H1 (cell line): ENCODE measurements around the gene F2RL2. TPM values are rescaled to one million over a fixed set of nuclear protein-coding genes. Genes with fewer than 3 reads are reported as not detected.
"Not testable (repeated sequence)": the region's sequence is repeated elsewhere in the genome, so short reads cannot be mapped to it uniquely, and the experiment has no call there.

Experiments used
- CTCF ChIA-PET: fragments of 300-600 bp; sonication (Branson Sonifier 250); formaldehyde crosslinking; loops from one replicate; lab custom pipeline; 2021; ENCODE audit not compliant: partially characterized antibody; lab: Charles Lee
- POLR2A ChIA-PET: fragments of 300-600 bp; sonication (Branson Sonifier 250); formaldehyde crosslinking; loops from one replicate; lab custom pipeline; 2021; ENCODE audit warnings: inconsistent platforms; ENCODE audit not compliant: partially characterized antibody; lab: Charles Lee
- DNase-seq, 2 experiments: peaks; one replicate each; pipeline versions ENCODE4 v3.0.0 to v3.0.0-alpha.2; 2010 to 2022; ENCODE audit warnings: low spot score in 2 of 2, low read depth in 1 of 2, mixed read lengths in 1 of 2
- FAIRE-seq: peaks from 2 replicates; lab custom pipeline; 2011; peaks lifted over from hg19 to GRCh38; lab: Jason Lieb, UNC
- H2AFZ ChIP-seq: 2 replicates; pipeline ENCODE4 v1.8.1; 2012; ENCODE audit warnings: low read length, inconsistent platforms
- H2AK5ac ChIP-seq: 2 replicates; pipeline ENCODE4 v1.6.1; 2013; ENCODE audit warnings: low read depth, low read length
- H2BK120ac ChIP-seq: replicated peaks from 2 replicates; pipeline ENCODE3; 2013; ENCODE audit warnings: low read depth, low read length, inconsistent platforms
- H2BK12ac ChIP-seq: 2 replicates; pipeline ENCODE4 v1.6.1; 2013; ENCODE audit warnings: low read depth, low read length
- H2BK15ac ChIP-seq: 2 replicates; pipeline ENCODE4 v1.6.1; 2013; ENCODE audit warnings: low read length
- H2BK20ac ChIP-seq: 2 replicates; pipeline ENCODE4 v1.6.1; 2013; ENCODE audit warnings: low read length
- H2BK5ac ChIP-seq: 2 replicates; pipeline ENCODE4 v1.6.1; 2013; ENCODE audit warnings: low read depth, low read length
- H3K14ac ChIP-seq: 2 replicates; pipeline ENCODE4 v1.6.1; 2013; ENCODE audit warnings: inconsistent platforms; ENCODE audit not compliant: insufficient read length
- H3K18ac ChIP-seq: 2 replicates; pipeline ENCODE4 v1.6.1; 2013; ENCODE audit warnings: low read length; ENCODE audit errors: extremely low read depth
- H3K23ac ChIP-seq: 2 replicates; pipeline ENCODE4 v1.6.1; 2013; ENCODE audit warnings: inconsistent platforms; ENCODE audit not compliant: insufficient read length
- H3K23me2 ChIP-seq: 2 replicates; pipeline ENCODE4 v1.6.1; 2013; ENCODE audit warnings: low read depth, low read length
- H3K27ac ChIP-seq: 2 replicates; pipeline ENCODE4 v1.6.1; 2011; ENCODE audit warnings: low read depth, low read length, inconsistent platforms
- H3K27me3 ChIP-seq, 4 experiments: replicated peaks in 1 of 4; 1 replicate in 1 of 4; 2 replicates in 3 of 4; pipeline versions ENCODE4 v1.6.1 to v1.8.1; 2011 to 2013; ENCODE audit warnings: low read length in 3 of 4, mild to moderate bottlenecking in 3 of 4, inconsistent platforms in 2 of 4, mixed read lengths in 2 of 4, moderate library complexity in 1 of 4; ENCODE audit not compliant: control insufficient read depth in 3 of 4, insufficient read depth in 3 of 4; ENCODE audit errors: extremely low read depth in 1 of 4
- H3K36me3 ChIP-seq, 4 experiments: 2 replicates each; pipeline versions ENCODE4 v1.6.1 to v1.8.1; 2011 to 2013; ENCODE audit warnings: mild to moderate bottlenecking in 4 of 4, low read length in 3 of 4, moderate library complexity in 2 of 4, control low read depth in 1 of 4, inconsistent platforms in 1 of 4; ENCODE audit not compliant: insufficient read depth in 4 of 4, control insufficient read depth in 2 of 4
- H3K4ac ChIP-seq: replicated peaks from 2 replicates; pipeline ENCODE3; 2013; ENCODE audit warnings: low read length, low read depth, mixed read lengths, inconsistent platforms; ENCODE audit not compliant: insufficient read length
- H3K4me1 ChIP-seq, 4 experiments: replicated peaks in 1 of 4; 1 replicate in 1 of 4; 2 replicates in 3 of 4; pipeline versions ENCODE4 v1.6.1 to v1.8.1; 2011 to 2013; ENCODE audit warnings: low read length in 3 of 4, inconsistent platforms in 2 of 4, mixed read lengths in 1 of 4; ENCODE audit not compliant: insufficient read depth in 4 of 4, control insufficient read depth in 3 of 4
- H3K4me2 ChIP-seq, 2 experiments: 2 replicates each; pipeline versions ENCODE4 v1.6.1 to v1.8.1; 2011 to 2013; ENCODE audit warnings: low read depth in 2 of 2, low read length in 2 of 2, control low read depth in 1 of 2, inconsistent platforms in 1 of 2, mild to moderate bottlenecking in 1 of 2; ENCODE audit not compliant: insufficient read depth in 1 of 2
- H3K4me3 ChIP-seq, 4 experiments: fragments of 200-600, 300-600 bp in 1 of 4; sonication (generic), shearing (Covaris generic), sonication (Bioruptor Twin) in 1 of 4; 2 replicates each; pipeline versions ENCODE4 v1.5.1 to v1.8.1; 2011 to 2016; ENCODE audit warnings: low read length in 4 of 4, low read depth in 3 of 4, control low read depth in 2 of 4, inconsistent platforms in 2 of 4, mild to moderate bottlenecking in 2 of 4, mixed read lengths in 1 of 4, moderate library complexity in 1 of 4; ENCODE audit not compliant: insufficient read depth in 2 of 4; ENCODE audit errors: extremely low read depth in 1 of 4
- H3K56ac ChIP-seq: replicated peaks from 2 replicates; pipeline ENCODE3; 2013; ENCODE audit warnings: low read depth, mild to moderate bottlenecking, mixed read lengths, low read length, inconsistent platforms; ENCODE audit not compliant: insufficient read length
- H3K79me1 ChIP-seq: 2 replicates; pipeline ENCODE4 v1.6.1; 2013; ENCODE audit warnings: low read depth, low read length, control low read depth
- H3K79me2 ChIP-seq, 2 experiments: 2 replicates each; pipeline versions ENCODE4 v1.6.1 to v1.8.1; 2012 to 2013; ENCODE audit warnings: low read length in 2 of 2, mild to moderate bottlenecking in 2 of 2, inconsistent platforms in 1 of 2; ENCODE audit not compliant: insufficient read depth in 2 of 2, control insufficient read depth in 1 of 2
- H3K9ac ChIP-seq, 4 experiments: replicated peaks in 1 of 4; 1 replicate in 1 of 4; 2 replicates in 3 of 4; pipeline versions ENCODE4 v1.6.1 to v1.8.1; 2011 to 2013; ENCODE audit warnings: low read depth in 3 of 4, low read length in 3 of 4, control low read depth in 2 of 4, mild to moderate bottlenecking in 2 of 4, moderate library complexity in 2 of 4, inconsistent platforms in 1 of 4; ENCODE audit errors: extremely low read depth in 1 of 4
- H3K9me3 ChIP-seq, 2 experiments: 2 replicates each; pipeline versions ENCODE4 v1.6.1 to v1.8.1; 2012 to 2013; ENCODE audit warnings: mild to moderate bottlenecking in 2 of 2, moderate library complexity in 2 of 2, control low read depth in 1 of 2, inconsistent platforms in 1 of 2, low read depth in 1 of 2, low read length in 1 of 2, mixed read lengths in 1 of 2; ENCODE audit not compliant: insufficient read depth in 2 of 2
- H4K20me1 ChIP-seq, 2 experiments: replicated peaks in 1 of 2; 2 replicates each; pipeline versions ENCODE3 to v1.8.1; 2011 to 2013; ENCODE audit warnings: inconsistent platforms in 2 of 2, low read length in 2 of 2, mild to moderate bottlenecking in 1 of 2; ENCODE audit not compliant: insufficient read depth in 2 of 2, control insufficient read depth in 1 of 2
- H4K5ac ChIP-seq: 2 replicates; pipeline ENCODE4 v1.6.1; 2013; ENCODE audit warnings: low read length, low read depth, mixed read lengths, inconsistent platforms; ENCODE audit not compliant: insufficient read length
- H4K8ac ChIP-seq: 2 replicates; pipeline ENCODE4 v1.8.0; 2013; ENCODE audit warnings: mild to moderate bottlenecking, moderate library complexity, low read length, inconsistent platforms; ENCODE audit not compliant: insufficient read depth; ENCODE audit errors: extremely low read depth
- H4K91ac ChIP-seq: replicated peaks from 2 replicates; pipeline ENCODE3; 2013; ENCODE audit warnings: low read length, mixed read lengths, inconsistent platforms; ENCODE audit not compliant: insufficient read length
- WGBS, 2 experiments: shearing (Covaris generic) in 1 of 2; methylation state at CpG; one replicate each; pipeline versions ENCODE4 v1.1.6 to v1.1.7; 2013 to 2015; ENCODE audit warnings: low lambda C conversion rate in 2 of 2, mixed read lengths in 2 of 2, inconsistent platforms in 1 of 2, low coverage in 1 of 2, missing lambda C conversion rate in 1 of 2; ENCODE audit not compliant: insufficient replicate concordance in 2 of 2, insufficient coverage in 1 of 2, insufficient read length in 1 of 2; ENCODE audit errors: extremely low coverage in 1 of 2, missing lambda C conversion rate in 1 of 2; 5-methylcytosine and 5-hydroxymethylcytosine counted together
- polyA plus RNA-seq, 7 experiments: library from polyadenylated mRNA; depleted of rRNA in 3 of 7; stranded (reverse) in 5 of 7; unstranded in 2 of 7; fragments of >200 nt in 5 of 7; fragments of 200-250 nt in 2 of 7; gene quantifications; 1 replicate in 5 of 7; 2 replicates in 1 of 7; 4 replicates in 1 of 7; pipeline versions ENCODE4 v1.2.1 to v1.2.3, GENCODE V29; 2011 to 2013; ENCODE audit warnings: missing spikeins in 2 of 7, mixed read lengths in 2 of 7
- total RNA-seq: library from RNA; stranded (reverse); fragmentation: NEBNext Ultra II Directional; extraction: Animal tissue kit (Norgen Biotek cat#: 25700); gene quantifications from 2 replicates; pipeline ENCODE4 v1.2.1, GENCODE V29; 2021

F2RL2 gene
- total and polyA plus RNA-seq, 2 of the 8 experiments (the other 6 are each of a cell fraction or from before 2014, with no cell fraction given): 0.03 to 0.07 TPM

GRCh38 chr5:76603991-76604390 is 19.2 kb downstream of the F2RL2 start:
- H3K9me3 ChIP-seq, H2AFZ ChIP-seq, FAIRE-seq, H2BK15ac ChIP-seq, H3K27me3 ChIP-seq, POLR2A ChIA-PET, H3K56ac ChIP-seq, H3K4me3 ChIP-seq, H3K14ac ChIP-seq, H3K23me2 ChIP-seq, H3K4me2 ChIP-seq, H3K18ac ChIP-seq, H3K4ac ChIP-seq, DNase-seq, H2BK12ac ChIP-seq, H3K79me1 ChIP-seq, H3K36me3 ChIP-seq, H2BK20ac ChIP-seq, H2BK120ac ChIP-seq, H3K27ac ChIP-seq, H2AK5ac ChIP-seq, H4K5ac ChIP-seq, H3K23ac ChIP-seq, H3K9ac ChIP-seq, H4K8ac ChIP-seq, H3K4me1 ChIP-seq, H3K79me2 ChIP-seq, H4K91ac ChIP-seq, H2BK5ac ChIP-seq, H4K20me1 ChIP-seq: not testable (repeated sequence)
- WGBS, 2 experiments: 78% methylated on average over 1 of the region's 1 CpG; no CpG with 5 or more reads in 1 of the 2 experiments
- CTCF ChIA-PET: interaction anchor here (0.6 to 1.5 kb wide), 4 partner anchors 17 to 170 kb away, joined by 3 to 4 read pairs (median 3); no protein-coding TSS in a partner anchor
